ENCODE data around the gene LPCAT2.

The LPCAT2 gene

GRCh38 chr16:55479430-55480140 is 29.3 kb upstream of the LPCAT2 start:
- TF ChIP-seq MAX (IDR thresholded peaks at IDR 0.05) = no peak
- TF ChIP-seq RAD21 (IDR thresholded peaks at IDR 0.05; ENCODE audit: low read depth) = no peak
- TF ChIP-seq REST (IDR thresholded peaks at IDR 0.05; ENCODE audit: low read depth) = no peak
- TF ChIP-seq EP300 (IDR thresholded peaks at IDR 0.05; ENCODE audit: borderline replicate concordance) = no peak
- TF ChIP-seq TEAD4 (IDR thresholded peaks at IDR 0.05) = no peak
- no peak for TF ChIP-seq TAF1 (IDR thresholded peaks at IDR 0.05; ENCODE audit: low read depth)
- no peak for TF ChIP-seq CEBPB (IDR thresholded peaks at IDR 0.05)
- TF ChIP-seq NFIC (IDR thresholded peaks at IDR 0.05) = no peak
- TF ChIP-seq ZBTB7A (IDR thresholded peaks at IDR 0.05; ENCODE audit: low read depth) = no peak
- TF ChIP-seq YY1 (IDR thresholded peaks at IDR 0.05; ENCODE audit: low read depth) = no peak
- TF ChIP-seq USF1 (IDR thresholded peaks at IDR 0.05) = no peak
- no peak for TF ChIP-seq TCF12 (IDR thresholded peaks at IDR 0.05; ENCODE audit: low read depth)
- TF ChIP-seq FOXM1 (IDR thresholded peaks at IDR 0.05; ENCODE audit: borderline replicate concordance, low read depth) = no peak
- no peak for TF ChIP-seq CREB1 (IDR thresholded peaks at IDR 0.05; ENCODE audit: low read depth)
- TF ChIP-seq EGR1 (IDR thresholded peaks at IDR 0.05) = no peak

- TF ChIP-seq RAD21 (IDR thresholded peaks at IDR 0.05; ENCODE audit: low read depth) = no peak
- TF ChIP-seq USF1 (IDR thresholded peaks at IDR 0.05) = no peak
- no peak for TF ChIP-seq REST (IDR thresholded peaks at IDR 0.05; ENCODE audit: low read depth)
- no peak for TF ChIP-seq YY1 (IDR thresholded peaks at IDR 0.05; ENCODE audit: low read depth)
- TF ChIP-seq EP300 (IDR thresholded peaks at IDR 0.05; ENCODE audit: borderline replicate concordance) = no peak
- TF ChIP-seq TAF1 (IDR thresholded peaks at IDR 0.05; ENCODE audit: low read depth) = no peak
- no peak for TF ChIP-seq CREB1 (IDR thresholded peaks at IDR 0.05; ENCODE audit: low read depth)
These were observed 28.6 kb upstream of the LPCAT2 start for GRCh38 chr16:55480228-55480655.

GRCh38 chr16:55481023-55481422 is 27.8 kb upstream of the LPCAT2 start:
- TF ChIP-seq ZBTB7A (IDR thresholded peaks at IDR 0.05; ENCODE audit: low read depth) (no peak), TAF1 (IDR thresholded peaks at IDR 0.05; ENCODE audit: low read depth) (no peak), EGR1 (IDR thresholded peaks at IDR 0.05) (no peak), CEBPB (IDR thresholded peaks at IDR 0.05) (no peak), EP300 (IDR thresholded peaks at IDR 0.05; ENCODE audit: borderline replicate concordance) (no peak), RAD21 (IDR thresholded peaks at IDR 0.05; ENCODE audit: low read depth) (no peak), TCF12 (IDR thresholded peaks at IDR 0.05; ENCODE audit: low read depth) (no peak), TEAD4 (IDR thresholded peaks at IDR 0.05) (no peak), YY1 (IDR thresholded peaks at IDR 0.05; ENCODE audit: low read depth) (no peak), CREB1 (IDR thresholded peaks at IDR 0.05; ENCODE audit: low read depth) (no peak), NFIC (IDR thresholded peaks at IDR 0.05) (no peak), MAX (IDR thresholded peaks at IDR 0.05) (no peak), FOXM1 (IDR thresholded peaks at IDR 0.05; ENCODE audit: borderline replicate concordance, low read depth) (no peak), USF1 (IDR thresholded peaks at IDR 0.05) (no peak), REST (IDR thresholded peaks at IDR 0.05; ENCODE audit: low read depth) (no peak)

GRCh38 chr16:55482056-55482455 is 26.8 kb upstream of the LPCAT2 start:
- TF ChIP-seq USF1 (IDR thresholded peaks at IDR 0.05) (no peak), EGR1 (IDR thresholded peaks at IDR 0.05) (no peak), CREB1 (IDR thresholded peaks at IDR 0.05; ENCODE audit: low read depth) (no peak), ZBTB7A (IDR thresholded peaks at IDR 0.05; ENCODE audit: low read depth) (no peak), TAF1 (IDR thresholded peaks at IDR 0.05; ENCODE audit: low read depth) (no peak), TCF12 (IDR thresholded peaks at IDR 0.05; ENCODE audit: low read depth) (no peak), TEAD4 (IDR thresholded peaks at IDR 0.05) (no peak), FOXM1 (IDR thresholded peaks at IDR 0.05; ENCODE audit: borderline replicate concordance, low read depth) (no peak), YY1 (IDR thresholded peaks at IDR 0.05; ENCODE audit: low read depth) (no peak), CEBPB (IDR thresholded peaks at IDR 0.05) (no peak), EP300 (IDR thresholded peaks at IDR 0.05; ENCODE audit: borderline replicate concordance) (no peak)
